Hepatocyte (in vitro differentiated cells): ENCODE data around the gene CEP164. TPM values are rescaled to one million over a fixed set of nuclear protein-coding genes. Genes with fewer than 3 reads are reported as not detected.

Experiments
- DNase-seq: peaks from one replicate; pipeline ENCODE4 v3.0.0-alpha.2; 2016; ENCODE audit warnings: low spot score
- H2AFZ ChIP-seq: fragments of 200-600 bp; sonication (generic); 2 replicates; pipeline ENCODE4 v1.6.0; 2016; ENCODE audit warnings: antibody characterized with exemption, mild to moderate bottlenecking
- H3K27ac ChIP-seq: fragments of 200-600 bp; sonication (generic); 2 replicates; pipeline ENCODE4 v1.5.1; 2016; ENCODE audit warnings: mild to moderate bottlenecking
- H3K27me3 ChIP-seq: fragments of 200-600 bp; sonication (generic); 2 replicates; pipeline ENCODE4 v1.6.1; 2016
- H3K36me3 ChIP-seq: fragments of 200-600 bp; sonication (generic); replicated peaks from 2 replicates; pipeline ENCODE4 v1.5.1; 2016; ENCODE audit warnings: low read depth; ENCODE audit not compliant: insufficient read depth
- H3K4me1 ChIP-seq: fragments of 200-600 bp; sonication (generic); 2 replicates; pipeline ENCODE4 v1.5.1; 2016; ENCODE audit warnings: mild to moderate bottlenecking, moderate library complexity; ENCODE audit not compliant: insufficient read depth
- H3K4me2 ChIP-seq: fragments of 200-600 bp; sonication (generic); 2 replicates; pipeline ENCODE4 v1.6.0; 2016
- H3K4me3 ChIP-seq: fragments of 200-600 bp; sonication (generic); 2 replicates; pipeline ENCODE4 v1.5.1; 2016; ENCODE audit warnings: mild to moderate bottlenecking
- H3K79me2 ChIP-seq: fragments of 200-600 bp; sonication (generic); 2 replicates; pipeline ENCODE4 v1.6.0; 2017; ENCODE audit warnings: mild to moderate bottlenecking
- H3K9me2 ChIP-seq: fragments of 200-600 bp; sonication (generic); replicated peaks from 2 replicates; pipeline ENCODE4 v1.6.0; 2017; ENCODE audit warnings: mild to moderate bottlenecking; ENCODE audit not compliant: insufficient read depth
- H3K9me3 ChIP-seq: fragments of 200-600 bp; sonication (generic); 2 replicates; pipeline ENCODE4 v1.5.1; 2016; ENCODE audit warnings: low read depth, mild to moderate bottlenecking
- H4K20me1 ChIP-seq: fragments of 200-600 bp; sonication (generic); 2 replicates; pipeline ENCODE4 v1.6.0; 2016; ENCODE audit warnings: mild to moderate bottlenecking; ENCODE audit not compliant: insufficient read depth, poor library complexity, severe bottlenecking
- CTCF ChIP-seq: fragments of 200-600 bp; sonication (generic); IDR thresholded peaks from 2 replicates; pipeline ENCODE4 v1.5.1; 2016; ENCODE audit warnings: antibody characterized with exemption, mild to moderate bottlenecking; ENCODE audit not compliant: poor library complexity
- EZH2 ChIP-seq: fragments of 200-600 bp; sonication (generic); IDR thresholded peaks from 2 replicates; pipeline ENCODE4 v1.6.1; 2016; ENCODE audit warnings: antibody characterized with exemption, mild to moderate bottlenecking, borderline replicate concordance
- EZH2phosphoT487 ChIP-seq: fragments of 200-600 bp; sonication (generic); IDR thresholded peaks from one replicate; pipeline ENCODE4 v1.6.1; 2018; ENCODE audit warnings: antibody characterized with exemption, mild to moderate bottlenecking, low read depth, moderate library complexity; ENCODE audit not compliant: unreplicated experiment, severe bottlenecking
- WGBS: methylation state at CpG from one replicate; pipeline ENCODE4 v1.1.6; 2016; ENCODE audit warnings: low lambda C conversion rate; ENCODE audit errors: missing lambda C conversion rate; 5-methylcytosine and 5-hydroxymethylcytosine counted together
- polyA plus RNA-seq: library from polyadenylated mRNA; unstranded; fragments of >200 nt; fragmentation: Nextera tagmentation; extraction: Ambion mirVana; gene quantifications from 2 replicates; pipeline ENCODE4 v1.2.1, GENCODE V29; 2016
- total RNA-seq: library from RNA; depleted of rRNA; stranded (reverse); fragments of >200 nt; gene quantifications from 2 replicates; pipeline ENCODE4 v1.2.3, GENCODE V29; 2014

Gene CEP164
- total and polyA plus RNA-seq, 2 experiments from 2014 or later = 18.3 to 19.9 TPM

GRCh38 chr11:117328375-117329010 lies 839 bp downstream of the CEP164 start:
- DNase-seq = peak; percentile 51
- Histone ChIP-seq H3K36me3 (no peaks in the 10 kb centered on the region), H3K27ac (peak overlapping the region; percentile 85), H3K27me3 (no peaks in the 10 kb centered on the region), H3K9me2 (no peaks in the 10 kb centered on the region), H2AFZ (peak overlapping the region; percentile 77), H4K20me1 (no peaks in the 10 kb centered on the region), H3K79me2 (peaks cover 20% of the 10 kb centered on the region), H3K4me3 (peak overlapping the region; percentile 78), H3K4me2 (peak overlapping the region; percentile 75), H3K9me3 (no peaks in the 10 kb centered on the region), H3K4me1 (peaks cover 6% of the 10 kb centered on the region)
- WGBS = 10% methylated on average over 15 of the region's 15 CpGs
- TF ChIP-seq EZH2phosphoT487 = no peak
- no peak for TF ChIP-seq EZH2
- no peak for TF ChIP-seq CTCF

GRCh38 chr11:117332843-117333242 lies 5.2 kb downstream of the CEP164 start:
- TF ChIP-seq EZH2 (no peak), EZH2phosphoT487 (no peak), CTCF (no peak)
- no peaks in the 10 kb centered on the region for H3K9me3 ChIP-seq
- WGBS = 82% methylated on average over 2 of the region's 2 CpGs
- peaks cover 6% of the 10 kb centered on the region for H3K4me1 ChIP-seq
- peaks cover 20% of the 10 kb centered on the region for H3K79me2 ChIP-seq
- no peak overlapping the region for H3K27ac ChIP-seq
- no peak overlapping the region for H3K4me2 ChIP-seq
- H3K36me3 ChIP-seq = no peaks in the 10 kb centered on the region
- no peaks in the 10 kb centered on the region for H4K20me1 ChIP-seq
- no peak overlapping the region for H3K4me3 ChIP-seq
- no peak for DNase-seq
- no peak overlapping the region for H2AFZ ChIP-seq
- no peaks in the 10 kb centered on the region for H3K27me3 ChIP-seq
- no peaks in the 10 kb centered on the region for H3K9me2 ChIP-seq

GRCh38 chr11:117333917-117334316 lies 6.3 kb downstream of the CEP164 start:
- Histone ChIP-seq H3K9me3 (no peaks in the 10 kb centered on the region), H3K4me2 (no peak overlapping the region), H3K9me2 (no peaks in the 10 kb centered on the region), H3K79me2 (peaks cover 20% of the 10 kb centered on the region), H3K27ac (no peak overlapping the region), H2AFZ (no peak overlapping the region), H4K20me1 (no peaks in the 10 kb centered on the region), H3K36me3 (no peaks in the 10 kb centered on the region), H3K4me3 (no peak overlapping the region), H3K4me1 (peaks cover 5% of the 10 kb centered on the region), H3K27me3 (no peaks in the 10 kb centered on the region)
- WGBS = 81% methylated on average over 9 of the region's 9 CpGs
- no peak for TF ChIP-seq CTCF
- TF ChIP-seq EZH2phosphoT487 = no peak
- TF ChIP-seq EZH2 = no peak
- DNase-seq = no peak
